ENCODE results near the gene ARHGAP42.

- TF ChIP-seq, protein P1, sequence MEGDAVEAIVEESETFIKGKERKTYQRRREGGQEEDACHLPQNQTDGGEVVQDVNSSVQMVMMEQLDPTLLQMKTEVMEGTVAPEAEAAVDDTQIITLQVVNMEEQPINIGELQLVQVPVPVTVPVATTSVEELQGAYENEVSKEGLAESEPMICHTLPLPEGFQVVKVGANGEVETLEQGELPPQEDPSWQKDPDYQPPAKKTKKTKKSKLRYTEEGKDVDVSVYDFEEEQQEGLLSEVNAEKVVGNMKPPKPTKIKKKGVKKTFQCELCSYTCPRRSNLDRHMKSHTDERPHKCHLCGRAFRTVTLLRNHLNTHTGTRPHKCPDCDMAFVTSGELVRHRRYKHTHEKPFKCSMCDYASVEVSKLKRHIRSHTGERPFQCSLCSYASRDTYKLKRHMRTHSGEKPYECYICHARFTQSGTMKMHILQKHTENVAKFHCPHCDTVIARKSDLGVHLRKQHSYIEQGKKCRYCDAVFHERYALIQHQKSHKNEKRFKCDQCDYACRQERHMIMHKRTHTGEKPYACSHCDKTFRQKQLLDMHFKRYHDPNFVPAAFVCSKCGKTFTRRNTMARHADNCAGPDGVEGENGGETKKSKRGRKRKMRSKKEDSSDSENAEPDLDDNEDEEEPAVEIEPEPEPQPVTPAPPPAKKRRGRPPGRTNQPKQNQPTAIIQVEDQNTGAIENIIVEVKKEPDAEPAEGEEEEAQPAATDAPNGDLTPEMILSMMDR (IDR thresholded peaks at IDR 0.05) = no peak
- no peak for TF ChIP-seq POLR2A (IDR thresholded peaks at IDR 0.05)
These were observed 55.0 kb downstream of the ARHGAP42 start for GRCh38 chr11:100741866-100742625.
